Ovary (tissue), 3 donors: ENCODE data around the gene UNKL.

ENCODE experiments used
- EP300 ChIP-seq: sonication (generic); formaldehyde crosslinking; IDR thresholded peaks from one replicate; pipeline ENCODE4 v1.6.1; 2017; ENCODE audit warnings: antibody characterized with exemption
- POLR2A ChIP-seq: fragments of 450-650 bp; IDR thresholded peaks from one replicate; pipeline ENCODE4 v1.6.1; 2017; ENCODE audit warnings: antibody characterized with exemption, mild to moderate bottlenecking, moderate library complexity
- TF ChIP-seq, protein P1 (sequence below), 3 donors: fragments of 450-650 bp in 2 of 3; fragments of 200-600 bp in 1 of 3; IDR thresholded peaks; one replicate each; pipeline versions ENCODE4 v1.5.1 to v1.8.0; 2016 to 2022; ENCODE audit warnings: antibody characterized with exemption in 3 of 3, mild to moderate bottlenecking in 1 of 3
- donor health status: DM: no; HTN: no; CAD: no.

DNA sequence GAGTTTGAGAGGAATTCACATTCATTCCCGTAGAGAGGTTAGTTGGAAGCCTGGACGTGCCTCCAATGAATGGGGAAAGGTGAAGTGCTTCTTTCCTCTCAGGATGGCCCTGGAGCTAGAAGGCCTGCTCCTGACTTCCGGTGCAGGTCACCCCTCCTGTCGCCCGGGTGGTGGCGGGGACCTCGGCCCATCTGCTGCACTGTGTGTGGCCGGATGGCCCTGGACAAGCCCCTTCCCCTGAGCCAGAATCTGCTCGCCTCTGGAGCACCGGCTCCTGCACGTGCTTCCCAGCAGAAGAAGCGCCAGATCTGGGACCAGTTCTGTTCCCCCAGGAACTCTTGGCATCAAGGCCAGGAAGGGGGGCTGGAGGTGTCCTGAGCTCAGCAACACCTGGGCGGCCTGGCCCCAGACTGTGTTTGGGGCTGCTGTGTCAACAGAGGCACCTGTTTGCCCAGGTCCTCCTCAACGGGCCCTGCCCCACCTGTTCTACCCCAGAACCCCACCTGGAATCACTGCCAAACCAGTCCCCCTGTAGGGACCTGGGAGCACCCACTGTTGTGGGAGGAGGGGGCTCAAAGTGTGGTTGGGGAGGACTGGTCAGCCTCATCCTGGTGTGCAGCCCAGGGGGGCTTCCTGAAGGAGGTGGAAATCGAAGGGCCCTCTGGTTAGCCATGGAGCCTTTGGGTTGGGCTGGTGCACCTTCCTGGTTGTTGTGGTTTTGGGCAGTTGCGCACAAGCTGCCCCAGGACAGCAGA lies 11.3 kb upstream of the UNKL start:
- TF ChIP-seq, protein P1, sequence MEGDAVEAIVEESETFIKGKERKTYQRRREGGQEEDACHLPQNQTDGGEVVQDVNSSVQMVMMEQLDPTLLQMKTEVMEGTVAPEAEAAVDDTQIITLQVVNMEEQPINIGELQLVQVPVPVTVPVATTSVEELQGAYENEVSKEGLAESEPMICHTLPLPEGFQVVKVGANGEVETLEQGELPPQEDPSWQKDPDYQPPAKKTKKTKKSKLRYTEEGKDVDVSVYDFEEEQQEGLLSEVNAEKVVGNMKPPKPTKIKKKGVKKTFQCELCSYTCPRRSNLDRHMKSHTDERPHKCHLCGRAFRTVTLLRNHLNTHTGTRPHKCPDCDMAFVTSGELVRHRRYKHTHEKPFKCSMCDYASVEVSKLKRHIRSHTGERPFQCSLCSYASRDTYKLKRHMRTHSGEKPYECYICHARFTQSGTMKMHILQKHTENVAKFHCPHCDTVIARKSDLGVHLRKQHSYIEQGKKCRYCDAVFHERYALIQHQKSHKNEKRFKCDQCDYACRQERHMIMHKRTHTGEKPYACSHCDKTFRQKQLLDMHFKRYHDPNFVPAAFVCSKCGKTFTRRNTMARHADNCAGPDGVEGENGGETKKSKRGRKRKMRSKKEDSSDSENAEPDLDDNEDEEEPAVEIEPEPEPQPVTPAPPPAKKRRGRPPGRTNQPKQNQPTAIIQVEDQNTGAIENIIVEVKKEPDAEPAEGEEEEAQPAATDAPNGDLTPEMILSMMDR (IDR thresholded peaks at IDR 0.05) = no peak
- no peak for TF ChIP-seq POLR2A
- TF ChIP-seq EP300 = no peak
